ENCODE results near the gene HNRNPLL.

The HNRNPLL gene

DNA sequence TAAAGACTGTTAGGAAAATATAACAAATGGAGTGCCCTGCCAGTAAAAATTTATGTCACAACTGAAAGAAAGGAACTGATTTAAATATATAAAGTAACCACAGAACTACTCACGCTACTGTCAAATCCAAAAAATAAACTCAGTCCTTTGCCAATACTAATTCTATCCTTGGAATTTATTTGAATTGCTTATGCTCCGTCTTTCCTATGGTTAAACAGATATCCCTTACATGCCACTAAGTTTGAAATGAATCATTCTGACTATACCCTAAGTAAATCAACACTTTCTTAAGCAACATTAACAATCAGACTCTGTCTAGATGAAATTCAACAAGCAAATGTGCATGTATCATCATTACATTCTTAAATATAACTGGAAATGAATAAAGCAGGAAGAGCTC is 9.8 kb downstream of the HNRNPLL start:
- DNase-seq (ENCODE audit: low read depth) = no peak

DNA sequence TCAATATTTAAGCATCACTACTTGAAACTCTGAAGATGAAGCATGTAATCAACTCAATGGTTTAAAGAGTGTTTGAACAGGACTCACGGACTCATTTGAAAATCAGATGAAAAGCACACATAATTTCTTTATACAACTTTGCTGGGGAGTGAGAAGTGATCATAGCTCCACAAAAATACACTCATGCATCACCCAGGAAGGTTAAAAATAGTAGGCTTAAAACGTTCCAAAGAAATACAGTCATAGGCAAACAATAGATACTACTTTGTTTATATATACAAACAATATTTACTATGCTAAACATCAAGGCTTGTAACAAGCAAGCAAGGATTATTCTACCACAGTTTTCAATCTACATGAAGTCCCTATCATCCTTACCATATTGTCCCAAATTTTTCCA is 11.6 kb downstream of the HNRNPLL start:
- DNase-seq (ENCODE audit: low read depth) = no peak

DNA sequence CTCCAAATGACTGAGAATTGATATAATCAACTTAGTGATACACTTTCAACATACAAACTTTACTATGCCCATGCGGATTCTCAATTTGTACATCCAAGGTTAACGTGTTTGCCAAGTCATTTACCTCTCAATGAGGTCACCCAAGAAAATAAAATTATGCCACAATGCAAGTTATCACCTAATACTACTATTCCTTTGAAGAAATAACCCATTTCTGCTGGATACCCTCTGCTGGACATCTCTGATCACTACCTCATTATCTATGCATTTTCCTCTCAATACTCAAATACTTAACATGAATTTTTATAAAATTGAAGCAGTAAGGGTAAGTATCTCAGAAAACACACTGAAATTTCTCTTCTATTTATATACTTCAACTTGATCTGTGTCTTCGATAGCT is 12.7 kb downstream of the HNRNPLL start:
- DNase-seq (ENCODE audit: low read depth) = no peak

DNA sequence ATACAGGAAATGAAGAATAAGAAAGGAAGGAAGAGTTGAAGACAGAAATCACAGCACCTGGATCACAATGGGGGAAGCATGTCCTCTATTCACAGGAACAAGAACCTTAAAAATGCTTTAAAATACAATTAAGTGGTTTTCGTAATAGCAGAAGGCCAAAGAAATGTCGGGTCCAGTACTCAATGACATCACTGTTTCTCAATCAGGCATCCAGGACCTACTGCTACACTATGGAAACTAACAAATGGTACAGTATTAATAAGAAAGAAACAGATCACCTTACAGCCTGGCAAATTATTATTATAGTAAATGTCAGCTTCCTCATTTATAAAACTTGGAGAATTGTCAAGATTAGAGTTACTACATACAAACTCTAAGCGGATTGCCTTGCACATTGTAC is 15.8 kb downstream of the HNRNPLL start:
- DNase-seq (ENCODE audit: low read depth) = no peak

DNA sequence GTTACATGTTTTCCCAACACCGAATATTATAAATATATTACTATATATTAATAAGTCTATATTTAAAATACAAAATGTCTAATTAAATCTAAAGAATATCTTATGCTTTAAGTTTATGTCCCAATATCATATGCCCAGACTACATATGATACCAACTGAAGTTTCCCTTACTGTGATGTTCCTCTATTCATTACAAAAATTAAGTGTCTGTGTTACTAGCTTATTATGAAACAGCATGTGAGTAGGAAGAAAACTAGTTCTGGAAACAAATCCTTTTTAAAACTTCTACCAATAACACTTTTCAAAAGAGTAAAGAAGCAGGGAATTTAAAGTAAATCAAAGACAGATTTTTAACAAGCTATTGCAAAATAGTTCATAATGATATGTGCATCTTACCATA is 17.8 kb downstream of the HNRNPLL start:
- no peak for DNase-seq (ENCODE audit: low read depth)

DNA sequence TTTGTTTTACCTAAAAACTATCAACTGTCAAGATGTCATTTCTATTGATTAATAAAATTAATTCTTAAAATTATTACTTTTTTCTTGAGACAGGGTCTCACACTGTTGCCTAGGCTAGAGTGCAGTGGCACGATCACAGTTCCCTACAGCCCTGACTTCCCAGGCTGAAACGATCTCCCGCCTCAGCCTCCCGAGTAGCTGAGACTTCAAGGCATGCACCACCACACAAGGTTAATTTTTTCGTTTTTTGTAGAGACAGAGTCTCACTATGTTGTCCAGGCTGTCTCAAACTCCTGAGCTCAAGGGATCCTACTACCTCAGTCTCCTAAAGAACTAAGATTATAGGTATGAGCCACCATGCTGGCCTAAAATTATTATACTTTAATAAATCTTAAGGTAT is 18.7 kb downstream of the HNRNPLL start:
- DNase-seq (ENCODE audit: low read depth) = no peak

DNA sequence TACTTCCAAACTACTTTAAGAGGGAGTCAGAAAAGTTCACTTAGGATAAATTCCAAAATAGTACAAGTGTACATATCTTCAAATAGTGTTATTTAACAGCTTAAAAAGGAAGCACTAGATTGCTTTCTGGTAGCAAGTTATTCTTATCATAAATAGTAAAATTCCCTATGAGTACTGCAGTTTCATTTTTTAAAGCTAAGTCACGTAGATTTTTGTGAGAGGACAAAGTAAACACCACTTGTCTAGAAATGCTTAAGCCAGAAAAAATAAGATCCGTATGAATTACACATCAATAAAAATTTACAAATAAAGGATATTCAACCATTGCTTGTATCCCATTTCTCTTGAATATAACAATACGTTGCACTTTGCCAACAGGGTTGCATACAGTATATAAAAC is 19.2 kb downstream of the HNRNPLL start:
- DNase-seq (ENCODE audit: low read depth) = no peak

DNA sequence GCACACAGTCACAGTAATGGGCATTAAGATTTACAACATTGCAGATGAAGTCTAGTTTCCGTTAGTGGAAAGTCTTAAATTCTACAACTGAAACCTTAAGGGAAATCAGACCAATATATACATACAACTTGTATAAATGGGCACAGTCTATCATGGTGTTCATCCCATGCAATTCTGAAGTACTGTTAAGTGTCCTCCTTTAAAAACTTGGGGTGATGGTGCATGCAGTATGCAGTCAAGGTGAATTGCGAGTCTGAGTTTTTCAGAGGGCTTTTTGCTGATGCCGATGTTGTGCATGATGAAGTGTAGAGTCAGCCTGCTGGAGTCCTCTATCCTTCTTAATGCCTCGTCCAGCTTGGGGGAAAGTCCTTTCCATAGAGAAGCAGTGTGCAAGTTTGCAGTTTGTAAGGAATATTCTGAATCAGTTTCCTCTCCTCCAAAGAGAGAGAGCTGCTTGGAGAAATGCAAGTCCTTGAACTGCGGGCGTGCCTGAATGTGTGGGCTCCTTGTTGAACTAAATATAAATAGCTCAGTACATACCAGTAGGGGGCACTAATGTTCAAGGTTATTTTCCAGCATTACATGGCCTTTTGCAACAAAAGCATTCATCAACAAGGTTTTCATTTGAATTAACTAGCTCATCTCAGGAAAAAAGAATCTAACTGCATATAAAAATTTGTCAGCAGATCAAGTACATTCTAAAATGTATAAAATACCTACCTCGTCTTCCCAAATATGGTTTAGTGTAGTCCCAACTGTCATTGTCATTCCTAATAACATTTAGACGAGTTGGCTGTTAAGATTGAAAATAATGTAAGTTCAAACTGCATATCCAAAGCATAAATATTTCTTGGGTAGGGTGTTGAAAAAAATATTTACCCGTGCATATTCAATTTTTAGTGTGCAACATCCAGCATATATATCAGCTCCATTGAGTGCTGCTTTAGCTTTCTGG is 21.3 kb downstream of the HNRNPLL start:
- no peak for DNase-seq (ENCODE audit: low read depth)

DNA sequence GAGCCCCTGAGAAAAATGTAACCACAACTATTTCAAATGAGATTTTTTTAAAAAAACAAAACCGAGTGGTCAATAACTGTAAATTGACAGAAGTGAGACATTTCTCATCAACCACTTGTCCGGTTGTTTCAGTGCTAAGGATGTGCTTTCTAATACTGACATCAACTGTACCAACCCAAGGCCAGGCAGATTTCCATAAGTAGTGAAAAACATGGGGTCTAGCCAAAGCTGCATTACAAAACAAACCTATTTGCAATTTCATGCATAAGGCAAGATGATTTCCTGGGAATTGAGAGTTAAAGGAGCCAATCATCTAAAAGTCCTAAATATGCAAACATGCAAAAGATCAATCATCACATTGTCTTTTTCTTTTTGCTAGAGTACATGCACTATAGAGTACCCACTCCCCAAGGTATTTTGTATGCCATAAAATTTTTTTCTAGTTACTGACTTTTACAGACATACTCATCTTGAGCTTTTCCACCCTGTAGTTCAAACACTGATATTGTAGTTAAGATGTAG is 22.6 kb downstream of the HNRNPLL start:
- no peak for DNase-seq (ENCODE audit: low read depth)

DNA sequence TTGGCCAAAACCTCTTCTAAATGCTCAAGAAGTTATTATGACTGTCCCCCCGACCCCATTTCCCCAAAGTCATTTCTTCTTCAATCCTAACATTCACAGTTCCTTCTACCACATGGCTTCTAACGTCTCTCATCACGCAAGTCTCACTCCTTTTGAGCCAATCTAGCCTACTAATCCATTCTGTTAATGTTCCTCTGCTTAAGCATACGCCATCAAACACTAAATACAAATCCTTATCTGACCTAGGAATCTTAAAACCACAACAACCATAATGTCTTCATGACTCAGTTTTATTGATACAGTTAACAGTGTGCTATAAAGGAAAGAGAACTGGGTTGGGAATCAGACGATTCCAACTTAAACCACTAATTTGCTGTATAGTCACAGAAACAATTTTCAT is 23.9 kb downstream of the HNRNPLL start:
- no peak for DNase-seq (ENCODE audit: low read depth)

DNA sequence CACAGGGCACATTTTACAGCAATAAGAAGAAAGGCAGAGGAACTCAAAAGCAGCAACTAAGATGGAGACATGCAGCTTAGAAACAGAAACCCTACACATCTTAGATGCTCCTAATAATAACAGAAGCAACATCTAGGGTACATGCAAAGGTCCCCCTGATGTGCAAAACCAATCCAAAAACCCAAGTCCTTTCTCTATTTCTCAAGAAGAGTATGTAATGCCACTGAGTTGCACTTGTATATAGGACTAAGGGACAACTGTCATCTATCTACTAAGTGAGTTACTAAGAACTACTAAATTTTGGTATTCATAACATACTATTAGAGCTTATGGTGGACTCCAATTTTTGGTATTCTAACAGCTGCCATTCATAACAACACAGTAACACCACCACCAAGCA is 28.4 kb downstream of the HNRNPLL start:
- DNase-seq (ENCODE audit: low read depth) = no peak

DNA sequence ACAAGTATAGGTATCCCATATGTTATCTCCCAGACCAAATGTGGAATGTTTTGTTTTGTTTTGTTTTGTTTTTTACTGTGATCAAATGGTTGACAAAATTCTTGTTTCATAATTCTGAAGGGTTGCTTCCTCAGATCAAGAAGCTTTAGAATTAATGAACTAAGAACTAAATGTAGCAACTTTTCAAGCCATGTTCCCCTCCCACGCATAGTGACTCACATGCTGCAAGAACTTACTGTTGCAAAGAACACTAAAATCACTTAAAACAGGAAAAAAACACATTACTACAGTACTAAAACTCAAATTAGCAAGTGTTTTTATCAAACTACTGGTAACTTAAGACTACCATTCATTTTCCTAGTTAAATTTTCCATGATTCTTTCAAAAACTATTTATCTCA is 30.6 kb downstream of the HNRNPLL start:
- DNase-seq (ENCODE audit: low read depth) = no peak

DNA sequence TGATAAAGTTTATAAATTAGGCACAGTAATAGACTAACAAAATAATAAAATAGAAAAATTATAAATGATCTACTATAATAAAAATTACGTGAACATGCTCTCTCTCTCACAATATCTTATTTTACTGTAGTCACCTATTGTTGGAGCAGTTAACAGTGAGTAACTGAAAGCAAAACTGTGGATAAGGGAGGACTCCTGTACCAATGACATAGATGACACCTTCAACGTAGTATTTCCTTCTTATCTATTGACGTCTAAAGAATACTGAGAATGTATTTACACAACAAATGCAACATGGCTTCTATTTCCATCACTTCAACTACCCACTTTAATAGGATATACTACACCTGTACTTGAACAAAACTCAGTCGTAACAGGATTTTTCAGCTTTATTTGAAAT is 31.5 kb downstream of the HNRNPLL start:
- DNase-seq (ENCODE audit: low read depth) = no peak

DNA sequence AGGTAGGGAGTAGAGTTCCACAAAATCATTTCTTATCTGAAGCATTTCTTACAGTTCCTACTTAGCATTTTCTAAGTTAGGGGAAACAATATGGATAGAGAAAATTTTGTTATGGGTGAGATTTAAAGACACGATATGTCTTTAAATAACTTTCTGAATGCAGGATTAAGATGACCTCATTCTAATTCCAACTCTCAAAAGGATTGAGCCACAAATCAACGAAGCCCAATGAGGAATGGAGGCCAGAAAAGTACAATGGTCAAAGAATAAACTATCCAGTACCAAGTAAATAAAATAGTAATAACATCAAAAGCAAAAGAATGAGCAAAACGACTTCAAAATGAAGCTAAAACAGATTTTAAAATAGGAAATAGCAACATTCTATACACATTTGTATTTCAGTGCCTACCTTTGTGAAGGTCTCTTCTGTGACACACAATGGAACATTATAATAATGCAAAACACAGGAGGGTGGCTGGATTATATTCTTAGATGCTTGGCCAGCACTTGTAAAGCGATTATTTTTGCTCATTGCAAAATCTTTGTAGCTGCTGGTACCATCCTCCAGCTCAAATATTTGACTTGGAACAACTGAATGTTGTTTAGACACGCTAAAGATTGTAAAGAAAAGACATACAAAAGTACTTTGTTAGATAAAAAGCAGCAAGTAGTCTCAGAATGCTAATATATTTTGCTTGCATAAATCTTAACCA is 33.8 kb downstream of the HNRNPLL start:
- no peak for DNase-seq (ENCODE audit: low read depth)

DNA sequence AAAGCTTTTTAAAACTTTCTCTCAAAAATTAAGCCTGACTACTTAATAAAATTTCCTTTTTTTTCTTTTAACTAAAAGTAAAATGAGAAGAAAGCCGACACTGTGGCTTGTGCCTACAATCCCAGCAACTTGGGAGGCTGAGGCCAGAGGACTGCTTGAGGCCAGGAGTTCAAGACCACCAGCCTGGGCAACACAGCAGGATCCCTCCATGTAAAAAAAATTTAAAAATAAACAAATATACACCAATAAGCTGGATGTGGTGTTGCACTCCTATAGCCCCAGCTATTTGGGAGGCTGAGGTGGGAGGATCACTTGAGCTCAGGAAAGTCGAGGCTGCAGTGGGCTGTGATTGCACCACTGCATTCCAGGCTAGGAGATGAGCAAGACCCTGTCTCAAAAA is 37.4 kb downstream of the HNRNPLL start:
- no peak for DNase-seq (ENCODE audit: low read depth)

DNA sequence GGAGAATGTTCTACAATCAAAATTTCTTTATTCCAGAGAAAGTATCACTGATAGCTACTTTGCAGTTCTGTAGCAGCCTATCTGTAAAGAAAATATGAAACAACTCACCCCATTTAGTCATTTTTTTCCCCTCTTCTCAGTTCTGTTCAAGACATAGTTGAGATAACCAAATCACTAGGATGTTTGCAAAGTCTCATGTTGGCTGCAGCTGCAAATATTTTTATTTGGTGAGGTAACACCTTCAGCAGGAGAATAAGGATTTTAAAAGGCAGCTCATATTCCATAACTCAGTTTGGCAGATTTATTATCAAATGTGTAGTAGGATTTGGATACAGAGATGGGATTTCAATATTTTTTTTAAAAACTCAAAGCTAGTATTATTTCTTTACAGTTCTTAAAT is 41.0 kb downstream of the HNRNPLL start:
- DNase-seq (ENCODE audit: low read depth) = no peak

DNA sequence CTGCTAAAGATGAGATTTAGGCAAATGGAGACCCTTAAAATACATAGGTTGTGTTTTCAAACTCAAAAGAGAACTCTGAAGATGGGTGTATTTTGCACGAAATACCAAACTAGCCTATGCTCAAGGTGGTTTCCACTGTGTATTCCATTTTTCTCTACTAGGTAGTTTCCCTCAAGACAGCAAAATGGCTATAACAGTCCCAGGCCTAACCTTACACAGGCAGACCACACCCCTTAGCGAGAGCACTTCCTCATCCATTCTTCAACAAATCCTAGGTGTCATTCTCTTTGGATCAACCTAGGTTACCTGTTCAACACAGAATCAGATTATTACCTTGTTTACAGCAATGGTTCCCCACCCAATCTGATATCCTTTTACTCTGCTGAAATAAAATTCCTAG is 42.6 kb downstream of the HNRNPLL start:
- DNase-seq (ENCODE audit: low read depth) = no peak

DNA sequence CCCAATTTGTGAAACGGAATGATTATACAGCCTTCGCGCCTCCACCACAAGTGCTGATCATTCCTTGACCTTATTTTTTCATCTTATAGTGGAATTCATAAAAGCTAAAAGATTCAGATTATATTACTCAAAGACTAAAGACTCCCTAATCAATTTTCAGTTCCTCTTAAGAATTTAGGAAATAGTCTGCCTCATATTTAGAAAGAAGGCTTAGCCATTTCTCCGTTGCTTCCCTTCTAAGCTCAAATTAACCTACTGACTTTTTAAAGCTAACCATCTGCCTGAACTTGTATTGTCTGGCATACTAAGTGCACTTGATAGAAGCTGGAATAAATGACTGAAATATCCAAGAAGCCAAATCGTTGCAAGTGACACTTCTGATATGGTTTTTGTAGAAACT is 44.7 kb downstream of the HNRNPLL start:
- DNase-seq (ENCODE audit: low read depth) = no peak

DNA sequence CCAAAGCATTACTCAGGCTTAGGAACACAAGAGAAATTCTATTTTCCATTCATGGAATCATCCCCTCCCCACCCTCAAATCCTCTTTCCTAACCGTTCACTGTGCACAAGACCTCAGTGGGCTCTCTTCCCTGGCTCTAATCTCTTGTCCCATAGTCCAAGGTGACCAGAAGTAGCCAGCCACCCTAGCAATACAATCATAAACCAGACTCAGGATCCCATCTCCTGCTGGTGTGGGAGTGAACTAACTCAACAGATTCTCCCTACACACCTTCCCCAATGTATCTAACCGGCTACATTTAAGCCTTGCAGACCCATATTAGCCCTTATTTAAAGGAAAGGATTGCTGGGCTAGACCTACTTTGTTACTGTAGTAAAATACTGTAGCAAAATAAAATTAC is 45.5 kb downstream of the HNRNPLL start:
- DNase-seq (ENCODE audit: low read depth) = no peak

DNA sequence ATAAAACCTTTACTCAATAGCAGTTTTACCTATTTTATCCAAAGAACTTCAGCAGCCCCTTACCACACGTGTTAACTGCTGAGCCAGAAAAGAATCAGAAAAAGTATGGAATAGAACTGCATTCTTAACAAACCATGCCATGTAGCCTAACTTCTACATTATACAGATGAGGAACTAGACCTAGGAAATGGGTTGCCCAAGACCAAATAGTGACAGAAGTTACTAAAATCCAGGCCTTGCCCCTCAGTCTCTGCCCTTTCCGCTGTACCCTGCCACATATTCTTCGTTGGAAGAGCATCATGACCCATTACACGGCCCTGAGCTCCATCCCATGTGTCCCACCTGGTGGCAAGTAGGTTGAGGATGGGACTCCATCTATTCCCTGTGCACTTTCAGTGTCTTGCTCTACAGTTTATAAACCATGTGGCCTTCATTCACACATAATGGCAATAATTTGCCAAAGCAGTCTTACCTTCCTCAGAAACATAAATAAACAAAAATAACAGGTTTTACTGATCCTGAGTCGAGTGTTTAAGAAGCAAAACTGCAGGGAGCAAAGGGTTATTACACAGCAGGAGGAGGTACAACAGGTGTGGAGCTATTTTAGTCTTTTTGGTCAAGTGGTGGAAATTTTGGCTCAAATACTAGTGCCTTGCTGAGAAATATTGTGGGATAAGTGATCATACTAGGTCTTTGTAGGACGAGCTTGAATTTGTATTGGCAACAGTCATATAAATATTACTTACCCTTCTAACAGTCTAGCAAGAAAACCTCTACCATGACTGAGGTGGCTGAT is 46.5 kb downstream of the HNRNPLL start:
- DNase-seq (ENCODE audit: low read depth) = no peak

DNA sequence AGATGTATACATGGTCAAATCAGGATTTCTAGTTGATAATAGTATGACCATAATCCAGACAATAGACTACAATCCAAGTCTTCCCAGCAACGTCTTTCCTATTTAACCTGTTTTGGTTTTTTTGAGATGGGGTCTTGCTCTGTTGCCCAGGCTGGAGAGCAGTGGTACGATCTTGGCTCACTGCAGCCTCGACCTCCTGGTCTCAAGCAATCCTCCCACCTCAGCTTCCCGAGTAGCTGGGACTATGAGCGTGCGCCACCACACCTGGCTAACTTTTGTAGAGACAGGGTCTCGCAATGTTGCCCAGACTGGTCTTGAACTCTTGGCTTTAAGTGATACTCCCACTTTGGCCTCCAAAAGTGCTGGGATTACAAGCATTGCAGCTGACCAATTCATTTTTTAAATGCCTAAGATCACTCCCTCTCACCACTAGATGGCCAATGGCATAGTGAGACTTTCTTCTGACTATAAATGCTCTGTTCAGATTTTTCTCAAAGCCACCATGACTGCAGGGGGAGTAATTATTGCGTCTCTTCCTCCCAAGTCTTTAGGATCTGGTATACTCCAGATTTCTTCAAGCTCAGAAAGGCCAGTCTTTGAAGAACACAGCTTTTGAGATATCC is 47.6 kb downstream of the HNRNPLL start:
- DNase-seq (ENCODE audit: low read depth) = no peak

DNA sequence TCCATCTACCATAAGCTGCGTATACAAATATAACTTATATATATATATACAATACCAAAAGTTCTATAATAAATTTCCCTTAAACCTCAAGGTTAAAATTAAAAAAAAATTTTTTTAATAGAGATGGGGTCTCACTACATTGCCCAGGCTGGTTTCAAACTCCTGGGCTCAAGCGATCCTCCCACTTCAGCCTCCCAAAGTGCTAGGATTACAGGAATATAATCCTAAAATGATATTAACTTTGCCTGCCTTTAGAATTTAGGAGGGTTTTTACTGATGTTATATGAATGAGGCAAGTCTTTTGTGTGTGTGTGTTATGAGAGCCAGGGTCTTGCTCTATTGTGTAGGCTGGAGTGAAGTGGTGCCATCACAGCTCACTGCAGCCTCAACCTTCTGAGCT is 49.2 kb downstream of the HNRNPLL start:
- DNase-seq (ENCODE audit: low read depth) = no peak

Measured in stimulated activated CD8-positive, alpha-beta memory T cell treated with anti-CD3 and anti-CD28 coated beads, Interleukin-15, amount 100 ng/mL, for 24 hours (primary cell).